SW 1271 (cell line): ENCODE data around the gene BUB1B.

Source experiments
- DNase-seq, 2 experiments: peaks; one replicate each; lab custom pipeline; 2025; lab: John Stamatoyannopoulos, UW

The BUB1B gene

DNA sequence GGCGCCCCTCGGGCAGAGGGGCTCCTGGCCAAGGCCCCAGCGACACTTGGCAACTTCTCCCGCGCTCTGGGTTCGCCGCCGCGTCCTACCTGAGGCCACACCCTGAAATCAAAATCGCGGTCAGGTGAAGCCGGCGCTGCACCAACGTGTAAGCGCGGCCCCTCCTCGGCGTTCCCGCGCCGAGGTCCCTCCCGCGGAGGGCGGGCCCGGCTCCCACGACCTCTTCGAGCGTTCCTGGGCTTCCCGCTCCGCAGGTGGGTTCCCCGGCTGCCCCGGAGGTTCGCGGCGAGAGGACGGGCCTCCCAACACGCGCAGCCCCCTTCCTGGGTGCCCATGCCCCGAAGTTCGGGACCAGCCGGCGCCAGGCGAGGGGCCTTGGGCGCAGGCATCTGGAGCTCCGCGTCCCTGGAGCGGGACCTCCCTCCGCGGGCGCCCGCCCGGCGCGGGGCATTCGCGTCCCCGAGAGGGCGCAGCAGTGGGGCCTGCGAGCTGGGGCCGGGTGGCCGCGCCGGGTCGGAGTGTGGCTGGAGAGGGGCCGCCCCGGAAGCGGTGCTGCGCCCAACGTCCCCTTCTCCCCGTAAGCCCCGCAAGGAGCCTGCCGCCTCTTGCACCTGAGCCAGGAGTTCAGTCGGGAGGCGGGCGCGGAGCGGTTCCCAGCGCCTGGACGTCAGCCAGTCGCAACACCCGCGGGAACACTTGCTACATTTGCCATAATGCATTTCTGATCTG is 91.7 kb downstream of the BUB1B start:
- DNase-seq: no peak

DNA sequence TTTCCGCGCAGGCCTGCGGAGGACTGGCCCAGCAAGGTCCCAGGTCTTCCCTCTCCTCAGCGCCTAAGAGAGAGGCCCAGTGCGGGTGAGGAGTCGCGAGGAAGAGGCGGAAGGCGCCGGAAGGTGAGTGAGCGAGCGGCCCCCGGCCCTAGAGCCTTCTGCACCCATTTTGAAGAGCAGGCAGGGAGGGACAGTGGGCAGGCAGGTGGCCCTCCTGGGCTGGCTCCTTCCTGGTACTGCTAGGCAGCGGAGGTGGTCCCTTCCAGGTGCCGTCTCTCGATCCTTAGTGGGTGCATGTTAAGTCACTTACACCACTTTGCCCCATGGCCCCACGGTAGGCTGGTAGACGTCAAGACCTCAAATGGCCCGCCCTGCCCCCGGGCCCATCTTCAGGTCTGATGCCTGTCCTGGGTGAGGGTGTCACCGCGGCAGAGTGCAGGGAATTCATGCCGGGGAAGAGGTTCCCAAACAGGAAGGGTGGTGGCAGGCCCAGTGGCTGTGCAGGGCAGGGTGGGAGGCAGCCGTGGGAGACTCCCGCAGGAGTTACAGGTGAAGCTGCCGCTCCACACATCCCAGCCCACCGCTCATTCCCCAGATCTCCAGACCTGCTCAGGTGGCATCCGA is 92.4 kb downstream of the BUB1B start:
- DNase-seq: no peak

DNA sequence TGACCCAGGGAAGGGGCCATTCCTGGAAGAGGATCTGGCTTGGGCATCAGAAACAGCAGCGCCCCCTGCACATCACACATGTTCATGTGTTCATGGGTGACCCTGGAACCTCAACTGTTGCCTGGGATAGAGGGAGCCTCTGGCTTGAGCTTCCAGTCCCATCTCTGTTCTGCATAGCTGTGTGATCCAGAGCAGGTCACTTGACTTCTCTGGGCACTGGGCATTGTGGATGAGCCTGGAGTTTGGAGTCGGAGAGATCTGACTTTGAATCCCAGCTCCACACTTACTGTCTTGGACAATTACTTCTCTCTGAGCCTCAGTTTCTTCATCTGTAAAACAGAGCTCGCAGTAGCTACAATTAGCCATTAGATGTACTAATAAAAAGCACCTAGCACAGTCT is 93.6 kb downstream of the BUB1B start:
- no peak for DNase-seq

DNA sequence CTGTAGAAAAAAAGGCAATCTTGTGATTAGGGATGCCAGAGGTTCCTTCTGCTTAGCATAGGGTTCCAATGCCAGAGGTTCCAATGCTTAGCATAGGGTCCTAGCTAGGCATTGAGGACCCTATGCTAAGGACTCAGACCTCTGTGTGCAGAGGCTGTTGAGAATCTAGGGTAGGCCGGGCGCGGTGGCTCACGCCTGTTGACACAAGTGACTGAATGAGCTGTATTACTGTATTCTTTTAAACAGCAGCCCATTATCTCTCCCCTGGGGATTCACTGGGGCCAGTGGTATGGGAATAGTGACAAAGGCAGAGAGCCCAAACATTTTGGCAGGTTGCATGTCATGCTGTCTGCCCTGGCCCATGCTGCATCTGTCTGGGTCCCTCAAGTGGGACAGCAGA is 94.2 kb downstream of the BUB1B start:
- no peak for DNase-seq

DNA sequence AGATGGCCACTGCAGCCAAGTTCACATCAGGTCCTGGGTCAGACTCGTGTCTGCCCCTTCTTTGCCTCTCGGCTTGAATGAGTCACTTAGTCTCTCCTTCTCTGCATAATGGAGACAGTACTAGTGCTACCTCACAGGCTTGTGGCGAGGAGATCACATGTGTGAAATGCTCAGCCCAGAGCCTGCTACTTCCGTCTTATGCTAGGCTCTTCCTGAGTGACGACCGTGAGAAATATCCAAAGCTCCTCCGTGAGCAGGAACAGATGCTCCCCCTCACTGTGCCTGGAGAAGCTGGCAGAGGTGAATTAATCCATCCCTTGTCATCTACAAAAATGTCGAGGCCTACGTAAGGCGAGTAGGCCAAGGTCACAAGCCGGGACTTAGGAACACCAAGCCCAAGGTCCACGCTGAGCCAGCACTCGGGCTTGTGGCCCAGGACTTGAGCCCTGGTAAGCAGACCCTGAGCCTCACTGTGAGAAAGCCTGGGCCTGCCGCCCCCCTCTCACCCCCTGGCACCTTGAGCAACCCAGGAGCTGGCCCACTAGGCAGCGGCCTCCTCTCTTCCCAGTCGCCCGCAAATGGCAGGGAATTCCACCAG is 95.9 kb downstream of the BUB1B start:
- no peak for DNase-seq

DNA sequence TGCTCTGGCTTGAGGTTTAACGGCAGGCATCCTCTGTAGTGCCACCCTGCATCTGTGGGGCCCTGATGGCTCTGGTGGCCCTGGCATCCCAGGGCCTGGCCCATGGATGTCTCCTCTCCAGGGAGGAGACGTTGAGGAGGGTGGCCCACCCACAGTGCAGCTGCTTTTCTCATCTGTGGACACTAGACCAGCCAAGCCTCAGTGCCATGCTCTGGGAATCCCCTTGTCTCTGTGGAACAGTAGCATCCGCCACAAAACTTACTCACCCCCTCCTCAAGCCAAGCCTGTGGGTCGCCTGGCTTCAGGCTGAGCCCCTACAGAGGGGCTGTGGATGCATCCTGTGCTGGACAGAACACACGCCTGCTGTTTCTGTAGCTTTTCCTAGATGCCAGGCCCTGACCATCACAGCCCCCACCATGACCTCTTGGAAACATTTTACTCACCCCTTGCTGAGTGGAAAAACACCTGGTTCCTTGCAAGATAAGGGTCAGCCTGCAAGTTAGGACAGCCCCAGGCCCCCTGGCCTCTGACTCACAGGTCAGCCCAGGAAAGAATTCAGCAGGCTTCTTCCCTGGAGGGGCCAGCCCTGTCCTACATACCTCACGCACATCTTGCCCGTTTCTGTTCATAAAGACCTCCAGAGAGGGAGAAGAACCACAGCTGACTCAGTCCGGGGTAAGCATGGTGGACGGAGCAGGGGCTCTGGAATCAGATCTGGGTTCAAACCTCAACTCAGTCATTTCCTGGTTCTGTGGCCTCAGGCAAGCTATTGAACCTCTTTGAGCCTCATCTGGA is 97.0 kb downstream of the BUB1B start:
- no peak for DNase-seq

DNA sequence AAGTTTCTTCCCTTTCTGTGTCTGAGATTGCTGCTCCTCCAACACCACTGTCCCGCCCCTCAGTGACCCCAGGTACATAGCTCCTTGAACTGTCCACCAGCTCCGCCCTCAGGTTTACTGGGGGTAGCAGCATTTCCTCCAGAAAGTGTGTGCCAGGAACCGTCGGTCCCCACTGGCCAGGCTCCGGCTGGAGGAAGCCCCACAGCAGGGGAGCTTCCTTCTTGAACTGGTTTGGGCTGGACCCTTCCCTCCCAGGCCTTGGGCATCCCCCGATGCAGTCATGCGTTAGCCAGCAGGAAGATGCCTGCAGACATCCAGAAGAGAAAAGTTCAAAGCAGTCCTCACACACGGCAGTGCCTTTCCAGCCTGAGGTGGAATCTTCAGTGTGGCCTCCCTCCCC is 97.7 kb downstream of the BUB1B start:
- DNase-seq: no peak

DNA sequence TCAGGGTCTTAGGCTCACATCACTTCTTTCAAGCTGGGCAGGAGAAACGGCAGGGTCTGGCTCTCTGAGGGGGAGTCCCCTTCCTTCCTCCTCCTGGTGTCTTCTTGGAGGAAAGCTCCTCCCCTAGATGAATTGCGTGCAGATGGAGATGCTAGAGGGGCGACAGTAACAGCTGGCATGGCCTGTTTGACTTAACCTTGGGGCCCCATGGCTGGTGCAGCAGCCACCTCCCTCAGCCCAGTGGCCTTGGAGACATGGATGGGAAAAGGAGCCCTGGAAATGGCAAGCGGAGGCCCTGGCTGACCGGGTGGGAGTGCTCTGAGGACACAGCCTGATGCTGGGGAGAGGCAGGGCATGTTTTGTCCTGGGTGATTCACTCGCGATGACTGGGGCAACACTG is 98.2 kb downstream of the BUB1B start:
- no peak for DNase-seq

DNA sequence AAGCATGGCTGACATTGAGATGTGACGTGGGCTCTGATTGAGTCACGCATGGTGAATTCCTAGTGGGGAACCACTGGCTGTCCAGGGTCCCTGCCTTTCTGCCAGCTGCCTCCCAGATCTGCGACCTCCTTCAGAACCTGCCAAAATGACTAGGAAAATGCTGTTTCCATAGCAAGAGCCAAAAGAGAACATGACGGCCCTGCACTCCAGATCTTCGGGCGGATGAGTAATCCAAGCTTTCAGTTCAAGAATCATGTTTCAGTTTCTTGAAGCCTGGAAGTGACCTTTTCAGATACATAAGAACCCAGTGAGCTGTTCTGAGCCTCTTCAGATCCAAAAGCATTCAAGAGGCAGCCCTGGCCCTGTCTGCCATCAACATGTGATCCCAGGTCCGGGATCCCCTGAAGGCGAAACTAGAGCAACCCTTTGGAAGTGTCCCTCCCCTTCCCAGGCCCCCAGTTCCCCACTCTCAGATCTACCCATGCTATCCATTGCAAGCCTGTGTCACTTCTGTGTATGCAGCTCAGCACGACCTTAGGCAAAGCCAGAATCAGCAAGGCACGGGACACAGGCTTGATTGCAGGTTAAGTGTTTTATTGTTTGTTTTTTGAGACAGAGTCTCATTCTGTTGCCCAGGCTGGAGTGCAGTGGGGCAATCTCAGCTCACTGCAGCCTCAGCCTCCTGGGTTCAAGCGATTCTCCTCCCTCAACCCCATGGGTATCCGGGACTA is 102.3 kb downstream of the BUB1B start:
- DNase-seq: no peak

DNA sequence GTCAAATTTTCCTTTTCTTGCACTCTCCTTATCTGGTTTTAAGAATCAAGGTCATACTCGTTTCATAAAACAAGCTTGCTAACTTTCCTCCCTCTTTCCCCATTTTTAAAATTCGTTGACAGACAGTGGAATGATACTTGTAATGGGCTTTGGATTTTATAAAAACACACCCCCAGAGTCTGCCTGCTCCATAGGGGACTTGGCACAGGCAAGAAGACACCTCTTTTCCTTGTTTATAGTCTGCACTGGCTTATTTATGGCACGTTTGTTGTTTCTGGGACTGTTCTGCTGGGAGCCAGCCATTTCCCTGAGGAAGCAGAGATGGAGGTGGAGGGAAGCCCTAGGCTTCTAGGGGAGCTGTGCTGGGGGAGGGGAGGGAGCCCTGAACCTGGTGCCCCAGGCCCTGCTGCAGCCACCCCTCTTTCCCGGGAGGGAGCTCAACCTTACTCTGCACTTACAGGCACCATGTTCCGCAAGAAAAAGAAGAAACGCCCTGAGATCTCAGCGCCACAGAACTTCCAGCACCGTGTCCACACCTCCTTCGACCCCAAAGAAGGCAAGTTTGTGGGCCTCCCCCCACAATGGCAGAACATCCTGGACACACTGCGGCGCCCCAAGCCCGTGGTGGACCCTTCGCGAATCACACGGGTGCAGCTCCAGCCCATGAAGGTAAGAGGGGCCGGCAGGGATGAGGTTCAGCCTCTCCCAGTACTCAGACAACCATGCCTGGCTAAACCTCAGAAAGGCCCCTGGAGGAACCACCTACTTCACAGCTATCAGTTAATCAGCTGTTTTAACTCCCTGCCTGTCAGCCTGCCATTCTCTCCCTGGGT is 103.7 kb downstream of the BUB1B start:
- no peak for DNase-seq

DNA sequence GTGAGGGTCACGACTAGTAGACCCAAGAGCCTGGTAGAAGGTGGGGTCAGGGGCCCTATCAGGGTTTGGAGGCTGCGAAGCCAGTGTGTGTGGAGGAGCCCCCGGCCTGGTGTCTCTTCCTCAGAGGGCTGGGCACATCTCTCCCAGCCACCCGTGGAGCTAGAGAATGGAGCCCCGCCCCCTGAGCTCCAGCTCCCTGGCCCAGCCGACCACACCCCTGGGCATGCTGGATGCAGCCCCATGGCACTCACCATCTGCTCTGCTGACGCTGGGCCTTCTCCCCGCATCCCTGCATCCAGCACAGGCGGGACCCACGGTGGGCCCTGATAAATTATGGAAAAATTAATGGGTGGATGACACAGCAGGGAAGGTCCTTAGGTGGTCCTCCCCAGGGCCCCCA is 104.5 kb downstream of the BUB1B start:
- DNase-seq: no peak

DNA sequence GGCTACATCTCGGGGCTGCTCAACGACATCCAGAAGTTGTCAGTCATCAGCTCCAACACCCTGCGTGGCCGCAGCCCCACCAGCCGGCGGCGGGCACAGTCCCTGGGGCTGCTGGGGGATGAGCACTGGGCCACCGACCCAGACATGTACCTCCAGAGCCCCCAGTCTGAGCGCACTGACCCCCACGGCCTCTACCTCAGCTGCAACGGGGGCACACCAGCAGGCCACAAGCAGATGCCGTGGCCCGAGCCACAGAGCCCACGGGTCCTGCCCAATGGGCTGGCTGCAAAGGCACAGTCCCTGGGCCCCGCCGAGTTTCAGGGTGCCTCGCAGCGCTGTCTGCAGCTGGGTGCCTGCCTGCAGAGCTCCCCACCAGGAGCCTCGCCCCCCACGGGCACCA is 105.0 kb downstream of the BUB1B start:
- no peak for DNase-seq

DNA sequence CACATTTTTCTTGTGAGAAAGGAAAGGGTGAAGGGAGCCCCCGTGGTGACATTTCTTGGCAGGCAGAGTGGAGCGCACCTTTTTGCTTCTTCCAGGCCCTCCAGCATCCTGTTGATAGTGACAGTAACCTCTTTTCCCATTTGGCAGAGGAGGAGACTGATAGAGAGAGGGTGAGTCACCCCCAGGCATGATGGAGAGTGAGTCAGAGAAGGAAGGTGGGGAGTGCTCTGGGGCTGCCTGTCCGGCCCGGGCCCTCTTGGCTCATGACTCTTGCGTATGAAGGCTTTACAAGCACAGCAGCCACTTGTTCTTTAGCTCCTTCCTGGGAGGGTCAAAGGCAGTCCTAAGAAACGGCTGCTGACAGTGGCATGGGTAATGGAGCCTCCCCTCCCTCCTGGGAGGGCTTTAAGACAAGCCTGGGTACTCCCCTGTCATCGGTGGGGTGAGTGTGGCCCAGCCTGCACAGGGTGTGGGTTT is 106.0 kb downstream of the BUB1B start:
- peak; percentile 60 to 89 for DNase-seq

DNA sequence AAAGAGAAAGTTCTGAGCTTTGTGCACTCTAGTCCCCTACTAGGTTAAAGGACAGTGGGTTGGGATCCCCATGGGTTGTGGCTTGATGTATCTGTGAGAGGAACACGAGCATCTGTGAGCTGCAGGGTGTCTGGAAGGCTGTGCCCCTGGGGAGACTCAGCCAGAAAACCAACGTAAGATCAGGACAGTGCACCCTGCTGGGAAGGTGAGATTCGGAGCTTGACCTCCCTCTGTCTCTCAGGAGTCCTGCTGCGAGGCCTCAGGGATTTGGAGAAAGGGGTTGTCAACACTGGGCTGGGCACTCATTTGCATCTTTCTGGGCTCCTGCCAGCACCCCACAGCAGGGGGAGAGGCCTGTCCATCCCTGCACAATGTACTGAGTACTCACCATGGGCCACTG is 106.8 kb downstream of the BUB1B start:
- no peak for DNase-seq

DNA sequence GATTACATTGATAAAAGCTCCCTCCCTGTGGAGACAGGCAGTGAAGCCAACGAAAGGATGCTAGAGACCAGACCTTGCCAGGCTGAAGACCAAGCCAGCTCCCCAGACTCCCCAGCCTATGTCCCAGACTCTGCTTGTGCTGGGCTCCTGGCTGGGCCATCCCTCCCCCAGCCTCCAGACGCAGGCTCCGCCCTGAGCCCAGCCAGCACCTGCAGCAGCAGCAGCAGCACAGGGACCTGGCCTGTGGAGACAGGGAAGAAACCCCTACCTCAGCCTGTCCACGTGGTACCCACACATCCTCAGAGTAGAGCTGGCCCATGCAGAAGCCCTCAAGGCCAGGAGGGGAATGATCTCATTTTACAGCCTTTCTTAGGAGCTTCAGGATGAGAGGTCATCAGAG is 108.7 kb downstream of the BUB1B start:
- no peak for DNase-seq

DNA sequence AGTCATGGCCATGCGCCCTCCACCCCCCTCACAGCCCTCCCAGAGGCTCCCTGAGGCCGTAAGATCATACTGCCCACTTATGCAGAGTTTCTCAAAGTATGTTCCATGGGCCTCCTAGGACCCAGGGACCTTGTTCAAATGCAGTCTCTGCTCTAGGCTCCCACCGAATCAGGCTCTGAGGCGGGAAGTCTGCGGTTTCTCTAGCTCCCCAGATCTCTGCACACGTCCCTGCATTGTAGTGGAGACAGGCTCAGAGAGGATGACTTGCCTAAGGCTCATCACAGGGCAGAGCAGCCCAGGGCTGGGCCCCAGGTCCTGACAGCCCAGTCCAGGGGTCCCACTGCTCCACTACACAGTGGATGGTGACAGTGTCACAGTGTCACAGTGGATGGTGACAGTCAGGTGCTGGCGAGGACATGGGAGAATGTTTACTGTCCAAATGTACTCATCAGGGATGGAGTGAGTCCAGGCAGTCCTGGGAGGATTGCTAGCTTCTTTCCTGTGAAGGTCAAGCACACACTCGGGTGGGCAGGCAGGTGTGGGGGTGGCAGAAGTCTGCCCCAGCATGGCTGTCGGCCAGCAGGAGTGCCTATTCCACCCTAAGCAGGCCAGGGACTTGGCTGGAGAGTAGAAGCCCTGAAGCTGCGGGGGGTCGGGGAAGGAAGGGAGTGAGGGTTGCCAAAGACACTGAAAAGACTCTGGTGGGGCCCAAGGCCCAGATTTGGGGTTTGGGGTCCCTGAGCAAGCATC is 109.6 kb downstream of the BUB1B start:
- no peak for DNase-seq
